Colon (tissue), 2 donors: Measurements from ENCODE around the gene PRDM5.
A peak's percentile ranks its signal among the peaks of the same experiment; 100 is the strongest.
"Not testable (repeated sequence)": the region's sequence is repeated elsewhere in the genome, so short reads cannot be mapped to it uniquely, and the experiment has no call there.

Source experiments
- FAIRE-seq: peaks from 2 replicates; lab custom pipeline; 2012; peaks lifted over from hg19 to GRCh38; lab: Jason Lieb, UNC
- donor health status: control.
- donor health status: control.

PRDM5 gene

DNA sequence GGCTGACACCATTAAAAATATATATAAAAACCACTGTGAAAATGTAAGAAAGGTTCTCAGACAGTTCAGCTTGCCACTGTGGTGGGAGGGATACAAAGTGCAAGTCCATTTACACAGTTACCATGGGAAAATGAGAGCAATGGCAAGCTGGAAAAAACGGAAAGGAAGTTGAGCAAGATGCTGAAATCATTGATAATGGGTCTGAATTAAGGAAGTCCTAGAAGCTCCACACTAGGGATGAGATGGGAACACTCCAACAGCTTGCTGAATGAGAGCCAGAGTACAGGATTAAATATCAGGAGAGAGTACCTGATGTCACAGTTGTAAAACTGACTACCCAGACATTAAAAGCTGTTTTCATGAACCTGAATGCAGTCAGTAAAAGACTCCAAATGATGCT lies 218.6 kb downstream of the PRDM5 start:
- FAIRE-seq, result no peak

DNA sequence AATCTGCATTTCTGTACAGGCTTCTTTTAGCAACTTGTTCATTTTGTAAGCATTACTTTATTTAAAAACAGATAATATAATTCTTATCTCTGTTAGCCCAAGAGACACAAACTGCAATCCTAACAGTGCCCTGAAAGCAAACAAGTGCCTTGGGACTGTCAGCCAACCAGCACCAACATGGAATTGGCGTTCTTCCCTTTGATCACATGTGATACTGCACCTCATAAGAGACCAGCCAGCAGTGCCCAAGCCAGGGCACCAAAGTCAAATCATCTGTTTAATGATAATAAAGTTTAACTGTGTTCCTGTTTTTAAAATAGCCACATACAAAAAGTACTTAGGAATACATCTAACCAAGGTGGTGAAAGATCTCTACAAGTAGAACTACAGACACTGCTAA lies 223.2 kb downstream of the PRDM5 start:
- no peak for FAIRE-seq

DNA sequence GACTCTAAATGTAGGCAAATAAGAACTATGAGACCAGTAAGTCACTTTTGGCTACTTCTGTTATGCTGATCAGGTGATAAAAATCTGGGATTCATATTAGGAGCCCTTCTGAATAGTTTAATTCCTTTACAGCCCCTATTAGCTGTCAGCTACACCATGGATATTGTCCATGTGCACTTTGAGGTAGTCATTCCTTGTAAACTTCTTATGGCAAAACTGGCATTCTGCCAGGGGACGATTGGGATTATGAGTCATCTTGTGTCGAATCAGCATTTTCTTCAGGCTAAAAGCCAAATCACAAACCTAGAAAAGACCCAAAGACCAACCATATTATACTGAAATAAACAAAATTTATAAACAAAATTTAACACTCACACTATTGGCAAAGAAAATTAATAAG lies 227.6 kb downstream of the PRDM5 start:
- peak; percentile 36 for FAIRE-seq

DNA sequence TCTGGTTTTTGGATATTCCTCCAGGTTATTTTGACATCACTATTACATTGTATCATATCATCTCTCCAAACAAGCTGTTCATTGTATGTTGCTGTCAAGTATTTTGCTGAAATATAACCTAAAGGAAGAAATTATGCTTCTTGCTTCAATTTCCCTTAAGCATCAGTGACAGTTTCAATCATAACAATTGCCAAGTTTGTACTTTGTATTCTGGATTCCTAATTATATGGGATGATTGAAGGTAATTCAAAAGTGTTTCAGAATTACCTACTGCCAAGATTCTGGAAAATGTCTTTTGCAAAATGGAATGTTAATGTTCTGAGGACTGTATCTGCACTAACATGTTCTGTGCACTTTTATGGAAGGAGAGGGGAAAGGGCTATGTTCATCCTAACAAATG lies 228.7 kb downstream of the PRDM5 start:
- FAIRE-seq, result no peak

DNA sequence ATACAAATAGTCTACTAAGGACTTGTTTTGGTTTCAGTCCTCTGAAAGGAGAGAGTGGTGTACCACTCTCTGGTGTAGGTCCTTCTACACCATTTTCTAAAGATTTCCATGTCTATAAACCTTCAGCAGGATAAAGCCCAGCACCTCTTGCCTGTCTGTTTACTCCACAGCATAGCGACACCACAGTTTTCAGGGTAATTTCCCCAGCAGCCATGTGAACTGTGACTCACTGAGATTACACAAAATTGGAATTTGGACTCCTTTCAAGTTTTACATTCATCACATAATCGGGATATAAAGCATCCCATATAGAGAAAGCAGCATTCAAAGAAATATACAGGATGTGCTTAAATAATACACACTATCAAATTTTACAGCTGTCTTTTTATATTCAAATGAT lies 229.6 kb downstream of the PRDM5 start:
- no peak for FAIRE-seq

DNA sequence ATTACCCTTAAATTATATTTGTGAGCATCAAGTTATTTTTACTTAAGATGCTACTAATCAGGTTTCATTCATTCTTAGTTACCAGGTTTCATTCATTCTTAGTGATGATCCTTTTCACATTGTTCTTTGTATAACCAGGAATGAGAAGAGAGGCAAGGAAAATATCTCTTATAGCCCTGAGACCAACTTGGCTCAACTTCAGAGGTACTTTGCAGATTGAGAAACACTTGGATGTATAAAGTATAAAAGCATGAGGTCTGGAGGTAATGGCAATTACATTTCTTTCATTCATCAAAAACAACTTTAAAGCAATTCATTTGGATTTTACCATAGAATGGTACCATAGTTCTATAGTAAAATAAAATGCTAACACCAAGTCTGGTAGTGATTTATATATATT lies 231.0 kb downstream of the PRDM5 start:
- FAIRE-seq, result no peak

DNA sequence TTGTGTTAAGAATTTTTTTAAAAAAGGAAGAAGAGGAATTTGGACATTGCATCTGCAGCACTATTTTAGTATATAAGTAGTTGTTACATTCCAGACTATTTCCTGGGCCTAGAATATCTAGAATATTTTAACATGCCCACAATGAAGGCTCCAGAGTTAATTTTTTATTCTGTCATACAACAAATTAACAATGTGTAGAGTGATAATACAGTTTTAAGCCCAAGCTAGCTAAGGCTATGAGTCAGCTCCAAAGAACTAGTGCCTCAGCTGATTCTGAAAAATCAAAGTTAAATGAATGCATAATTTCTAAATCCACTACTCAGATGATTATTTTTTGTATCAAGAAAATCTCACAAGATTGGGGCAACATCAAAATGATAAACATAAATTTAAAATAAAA lies 231.4 kb downstream of the PRDM5 start:
- no peak for FAIRE-seq

DNA sequence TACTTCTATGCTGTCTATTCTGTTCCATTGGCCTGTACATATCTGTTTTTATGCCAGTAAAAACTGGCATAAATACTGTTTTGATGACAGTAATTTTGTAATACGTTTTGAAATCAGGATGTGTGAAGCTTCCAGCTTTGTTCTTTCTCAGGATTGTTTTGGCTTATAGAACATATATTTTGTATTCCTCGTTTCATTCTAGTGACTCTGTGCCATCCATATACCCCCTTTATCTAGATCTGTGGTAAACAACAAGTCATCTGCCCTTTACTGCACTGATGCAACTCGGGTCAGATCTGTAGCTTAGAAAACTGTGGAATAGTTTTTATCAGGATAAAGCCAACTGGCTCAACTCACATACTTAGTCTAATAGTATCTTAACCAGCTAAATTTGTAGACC lies 233.7 kb downstream of the PRDM5 start:
- no peak for FAIRE-seq

DNA sequence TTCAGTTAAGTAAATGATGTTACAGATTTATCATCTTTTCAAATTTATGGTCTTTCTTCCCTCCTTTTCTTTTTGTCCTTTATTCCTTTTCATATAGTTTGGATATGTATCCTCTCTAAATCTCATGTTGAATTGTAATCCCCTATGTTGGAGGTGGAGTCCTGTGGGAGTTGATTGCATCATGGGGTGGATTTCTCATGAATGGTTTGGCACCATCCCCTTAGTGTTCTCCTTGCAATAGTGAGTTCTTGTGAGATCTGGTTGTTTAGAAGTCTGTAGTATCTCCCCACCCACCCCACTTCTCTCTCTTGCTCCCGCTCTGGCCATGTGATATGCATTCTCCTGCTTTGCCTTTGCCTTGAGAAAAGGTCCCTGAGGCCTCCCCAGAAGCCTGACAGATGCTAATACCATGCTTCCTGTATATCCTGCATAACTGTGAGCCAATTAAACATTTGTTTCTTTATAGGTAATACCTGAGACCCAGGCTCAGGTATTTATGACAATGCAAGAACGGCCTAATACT lies 236.7 kb downstream of the PRDM5 start:
- no peak for FAIRE-seq

DNA sequence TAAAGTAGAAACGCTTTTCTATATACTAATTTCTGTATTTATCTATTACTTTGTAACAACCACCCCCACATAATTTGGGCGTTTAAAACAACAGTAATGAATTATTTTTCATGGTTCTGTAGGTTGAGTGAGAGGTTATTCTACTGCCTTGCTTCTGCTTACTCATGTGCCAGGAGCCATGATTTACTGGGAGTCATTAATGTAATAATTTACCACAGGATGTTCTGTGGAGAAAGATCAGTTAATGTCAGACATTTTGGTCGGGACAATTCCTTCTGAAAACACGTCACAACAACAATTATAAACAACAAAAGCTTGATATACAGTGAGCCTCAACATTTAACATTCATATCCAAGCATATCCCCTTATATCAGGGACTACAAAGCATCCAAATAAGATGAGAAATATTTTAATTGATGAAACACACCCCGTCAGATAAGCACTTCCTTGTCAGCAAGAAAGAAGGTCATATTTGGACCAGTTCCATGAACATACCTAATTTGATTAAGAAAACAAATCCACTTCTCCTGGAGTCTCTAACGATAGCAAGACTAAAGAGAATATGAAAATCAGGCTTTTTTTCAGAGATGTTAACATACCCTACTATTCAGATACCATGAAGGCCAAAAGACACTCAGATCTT lies 238.5 kb downstream of the PRDM5 start:
- no peak for FAIRE-seq

DNA sequence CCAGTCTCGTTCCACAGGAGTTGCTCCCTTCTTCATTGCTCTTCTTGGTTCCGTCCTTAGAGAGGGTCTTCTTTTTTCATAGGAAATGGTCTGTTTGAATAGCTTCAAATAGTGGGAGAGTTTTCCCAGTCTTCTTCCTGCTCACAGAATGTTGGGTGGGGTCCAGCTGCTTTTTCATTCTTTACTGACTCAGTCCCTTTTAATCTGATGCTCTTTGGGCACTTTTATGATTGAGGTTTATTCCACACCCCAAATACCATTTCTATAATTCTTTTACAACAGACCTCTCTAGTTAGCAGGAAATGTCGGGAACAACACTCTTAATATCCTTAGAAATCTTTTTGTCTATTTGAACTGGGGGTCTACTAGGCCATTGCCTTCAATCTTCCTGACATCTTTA lies 239.5 kb downstream of the PRDM5 start:
- no peak for FAIRE-seq

DNA sequence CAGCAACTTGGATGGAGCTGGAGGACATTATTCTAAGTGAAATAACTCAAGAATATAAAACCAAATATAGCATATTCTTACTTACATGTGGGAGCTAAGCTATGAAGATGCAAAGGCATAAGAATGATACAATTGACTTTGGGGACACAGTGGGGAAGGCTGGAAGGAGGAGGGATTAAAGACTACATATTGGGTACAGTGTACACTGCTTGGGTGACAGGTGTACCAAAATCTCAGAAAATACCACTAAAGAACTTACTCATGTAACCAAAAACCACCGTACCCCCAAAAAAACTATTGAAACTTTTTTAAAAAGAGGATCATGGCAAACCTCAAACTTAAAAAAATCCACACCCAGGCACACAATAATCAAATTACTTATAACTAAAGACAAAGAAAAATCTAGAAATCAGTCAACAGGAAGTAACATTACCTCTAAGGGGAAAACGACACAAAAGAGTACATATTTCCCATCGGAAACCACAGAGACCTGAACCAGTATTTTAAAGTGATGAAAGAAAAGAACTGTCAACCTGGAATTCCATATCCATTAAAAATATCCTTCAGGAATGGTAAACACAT lies 241.8 kb downstream of the PRDM5 start:
- FAIRE-seq, result no peak

DNA sequence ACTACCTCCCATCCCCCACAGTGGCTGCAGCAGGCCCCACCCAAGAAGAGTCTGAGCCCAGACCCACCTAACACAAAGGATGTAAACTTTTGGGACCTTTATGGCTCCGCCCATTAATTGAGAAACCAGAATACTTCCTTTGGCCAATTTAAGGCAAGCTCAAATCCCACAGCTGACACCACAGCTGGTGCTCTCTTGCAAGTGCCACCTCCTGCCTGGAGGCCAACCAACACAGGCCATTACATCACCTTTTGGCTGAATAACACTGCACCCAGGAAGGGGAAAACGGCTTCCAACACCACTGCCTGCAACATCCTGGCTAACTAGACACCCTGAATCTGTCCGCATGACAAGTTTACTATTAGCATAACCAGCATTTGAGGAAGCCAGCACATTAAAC lies 248.8 kb downstream of the PRDM5 start:
- no peak for FAIRE-seq

DNA sequence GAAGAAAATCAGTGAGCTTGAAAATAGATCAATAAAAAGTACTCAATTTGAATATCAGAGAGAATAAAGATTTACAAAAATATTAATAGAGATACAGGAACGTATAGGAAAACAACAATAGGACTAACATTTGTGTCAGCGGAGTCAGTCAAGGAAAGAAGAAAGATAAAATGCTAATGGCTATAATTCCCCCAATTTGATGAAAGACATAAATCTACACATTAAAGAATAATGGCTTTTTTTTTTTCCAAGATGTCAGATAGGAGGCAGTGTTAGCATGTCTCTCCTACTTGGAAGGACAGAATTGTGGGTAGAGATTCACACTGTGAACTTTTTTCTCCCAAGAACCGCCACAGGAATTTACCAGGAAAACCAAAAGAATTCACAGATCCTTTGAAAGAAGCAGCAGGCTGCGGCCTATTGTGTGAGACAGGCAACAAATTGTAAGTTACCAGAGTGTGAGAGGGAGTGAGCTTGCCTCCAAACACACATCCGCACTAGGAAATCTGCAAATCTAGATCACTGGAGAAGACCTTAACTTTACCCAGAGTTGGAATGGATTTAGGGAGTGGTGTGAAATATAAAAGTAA lies 249.9 kb downstream of the PRDM5 start:
- no peak for FAIRE-seq

DNA sequence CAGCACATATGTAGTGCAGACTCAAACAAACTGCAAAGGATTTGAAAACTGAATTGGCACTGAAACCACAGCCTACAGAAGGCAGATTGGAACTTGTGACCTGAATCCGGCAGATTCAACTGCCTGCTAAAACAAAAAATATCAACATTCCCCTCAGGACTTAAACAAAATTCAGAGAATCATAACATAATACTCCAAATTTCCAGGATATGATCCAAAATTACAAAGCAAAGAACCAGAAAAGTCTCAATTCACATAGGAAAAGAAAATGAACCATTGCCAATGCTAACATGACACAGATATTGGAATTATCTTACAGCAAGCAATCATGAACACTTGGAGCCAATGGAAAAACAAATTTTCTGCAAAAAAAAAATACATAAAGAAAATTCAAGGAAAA lies 250.4 kb downstream of the PRDM5 start:
- FAIRE-seq, result no peak

DNA sequence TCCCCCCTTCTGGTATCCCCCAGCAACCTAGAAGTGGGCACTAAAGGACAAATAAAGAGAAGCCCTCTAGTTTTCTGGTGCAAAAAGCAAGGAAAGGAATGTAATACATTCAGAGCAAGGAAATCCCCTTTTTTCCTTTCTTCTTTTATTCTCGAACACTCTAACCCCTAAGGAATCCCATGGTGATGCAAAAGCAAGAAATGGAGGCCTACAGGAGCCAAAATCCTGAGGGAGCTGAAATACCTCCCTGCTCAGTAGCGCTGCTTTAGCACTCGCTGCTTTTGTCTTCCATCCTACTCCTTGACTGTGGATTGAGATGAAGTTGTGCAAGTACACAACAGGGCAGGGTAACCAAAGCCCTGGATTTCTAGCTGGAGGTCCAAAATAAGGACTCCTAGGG lies 251.0 kb downstream of the PRDM5 start:
- no peak for FAIRE-seq

DNA sequence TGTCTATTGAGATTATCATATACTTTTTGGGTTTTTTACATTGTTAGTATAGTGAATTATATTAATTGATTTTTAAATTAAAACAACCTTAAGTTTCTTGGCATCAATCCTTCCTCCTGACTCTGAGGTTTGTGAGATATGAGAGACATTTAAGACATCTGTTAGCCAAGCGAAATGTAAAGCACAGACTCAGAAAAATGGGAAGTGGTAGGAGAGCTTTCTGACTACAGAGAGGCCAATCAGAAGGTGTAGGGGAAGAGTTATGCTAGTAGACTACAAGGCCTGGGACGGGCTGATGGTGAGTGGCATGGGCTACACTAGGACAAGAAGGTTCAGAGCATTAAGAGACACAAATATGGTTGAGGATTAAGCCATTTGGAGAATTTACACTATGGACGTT lies 255.4 kb downstream of the PRDM5 start:
- FAIRE-seq, result no peak

DNA sequence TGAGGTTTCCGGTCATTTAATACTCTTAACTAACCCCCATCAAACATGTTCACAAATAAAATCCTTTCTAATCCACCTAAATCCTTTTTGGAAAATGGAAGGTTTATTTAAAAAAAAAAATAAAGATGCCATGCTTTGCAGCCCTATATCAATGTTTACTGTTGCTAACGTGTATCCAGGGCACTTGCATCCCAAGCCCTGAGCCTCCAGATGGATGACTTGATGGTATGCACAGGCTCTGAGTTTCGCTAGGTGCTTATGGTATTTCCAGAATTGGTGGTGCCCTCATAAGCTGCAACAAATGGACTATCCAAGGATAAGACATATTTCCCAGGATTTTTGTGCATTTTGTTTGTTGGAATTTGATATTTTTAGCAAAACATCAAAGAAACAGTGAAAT lies 257.7 kb downstream of the PRDM5 start:
- no peak for FAIRE-seq

DNA sequence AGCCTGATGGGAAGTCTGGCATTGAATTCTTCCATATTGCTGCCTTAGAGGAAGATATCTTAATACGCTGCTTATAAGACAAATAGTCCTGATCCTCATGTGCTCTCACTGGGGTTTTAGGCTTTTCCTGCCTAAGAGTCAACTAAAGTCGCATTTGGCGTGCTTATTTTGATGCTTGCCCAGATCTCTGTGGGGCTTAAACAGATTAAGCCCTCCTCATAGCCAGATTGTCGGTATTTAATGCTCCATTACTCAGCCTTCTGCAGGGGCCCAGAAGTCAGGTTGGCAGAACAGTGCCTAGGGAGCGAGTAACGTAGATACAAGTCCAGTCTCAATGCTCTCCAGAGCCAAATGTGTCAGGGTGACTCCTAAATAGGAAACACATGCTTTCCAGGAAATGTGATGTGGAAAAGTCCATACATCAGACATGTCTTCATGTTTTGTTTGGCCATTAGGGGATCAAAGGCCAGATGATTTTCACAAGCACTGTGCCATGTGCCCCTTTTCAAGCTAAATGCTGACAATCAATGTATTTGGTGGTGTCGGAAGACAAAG lies 262.8 kb downstream of the PRDM5 start:
- FAIRE-seq, result no peak

DNA sequence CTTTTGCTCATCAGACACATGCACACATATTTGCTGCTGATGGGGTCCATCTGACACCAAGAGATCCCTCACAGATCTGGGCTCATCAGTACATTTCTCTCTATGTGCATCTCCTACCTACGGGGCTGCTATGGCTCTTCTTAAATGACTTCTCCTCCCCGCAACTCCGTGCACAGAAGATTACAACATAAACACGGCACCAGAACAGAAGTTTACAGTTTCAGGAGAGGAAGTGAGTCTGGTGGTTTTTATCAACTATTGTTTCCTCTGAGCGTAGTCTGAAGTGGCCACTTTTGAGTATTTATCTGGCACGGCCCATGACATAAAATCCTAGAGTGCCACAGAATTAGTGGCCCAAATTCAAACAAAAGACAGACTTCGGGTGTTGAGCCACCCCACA lies 263.8 kb downstream of the PRDM5 start:
- no peak for FAIRE-seq

DNA sequence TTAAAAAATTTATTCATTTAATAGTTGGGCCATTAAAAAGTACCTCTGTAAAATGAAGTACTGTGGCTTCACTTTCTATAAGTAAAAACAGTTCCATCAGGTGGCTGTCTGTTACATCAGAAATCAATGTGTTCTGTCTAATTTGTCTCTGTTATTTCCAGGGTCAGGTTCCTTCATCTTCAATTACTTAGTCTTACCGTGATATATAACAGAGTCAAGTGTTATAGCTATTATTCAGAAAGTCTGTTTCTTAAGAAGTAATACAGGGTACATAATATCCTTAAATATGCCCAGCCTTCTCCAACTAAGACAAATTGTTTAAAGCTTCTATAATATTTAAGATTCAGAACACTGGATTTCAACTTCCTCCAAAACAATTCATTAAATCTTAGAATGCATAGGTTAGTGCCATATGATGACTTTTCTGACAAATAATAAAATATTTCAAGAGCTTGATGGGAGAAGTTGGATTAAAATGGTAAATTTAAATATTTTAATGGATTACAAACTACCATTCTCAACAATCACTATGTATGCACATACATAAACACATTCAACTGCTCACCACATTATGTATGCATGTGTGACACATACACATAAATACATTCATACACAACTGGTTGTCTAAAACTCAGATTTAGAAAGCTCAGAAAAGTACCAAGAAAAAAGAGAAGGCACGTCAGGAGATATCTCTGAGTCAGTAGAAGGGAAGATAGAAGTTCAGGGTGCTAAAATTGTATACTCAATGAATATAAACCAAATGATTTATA lies 268.5 kb downstream of the PRDM5 start:
- FAIRE-seq, result no peak

DNA sequence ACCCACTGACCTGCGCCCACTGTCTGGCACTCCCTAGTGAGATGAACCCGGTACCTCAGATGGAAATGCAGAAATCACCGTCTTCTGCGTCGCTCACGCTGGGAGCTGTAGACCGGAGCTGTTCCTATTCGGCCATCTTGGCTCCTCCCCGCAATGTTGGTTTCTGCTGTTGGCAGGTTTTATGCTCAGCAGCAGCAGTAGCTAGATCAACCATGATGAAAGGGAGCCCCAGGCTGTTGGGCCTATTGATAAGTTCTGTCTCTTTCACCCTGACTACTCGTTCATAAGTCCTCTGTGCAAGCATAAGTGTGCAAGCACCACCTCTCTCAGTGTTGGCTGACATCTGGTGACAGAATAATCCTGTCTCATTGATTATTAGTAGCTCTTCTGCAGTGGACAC lies 274.2 kb downstream of the PRDM5 start:
- FAIRE-seq, result not testable (repeated sequence)
